Measurements from ENCODE around the gene WDPCP. TPM values are rescaled to one million over a fixed set of nuclear protein-coding genes. Genes with fewer than 3 reads are reported as not detected.

The WDPCP gene
- total RNA-seq, 2 experiments from 2014 or later: 14.8 to 29.3 TPM

GRCh38 chr2:63590626-63591408, 2.5 kb upstream of the WDPCP start:
- H3K36me3 ChIP-seq (ENCODE audit: insufficient read depth, low read length): peaks cover 47% of the 10 kb centered on the region
- no peak for TF ChIP-seq EZH2phosphoT487 (IDR thresholded peaks at IDR 0.05; ENCODE audit: borderline replicate concordance, low read depth, low read length)
- TF ChIP-seq, protein P1, sequence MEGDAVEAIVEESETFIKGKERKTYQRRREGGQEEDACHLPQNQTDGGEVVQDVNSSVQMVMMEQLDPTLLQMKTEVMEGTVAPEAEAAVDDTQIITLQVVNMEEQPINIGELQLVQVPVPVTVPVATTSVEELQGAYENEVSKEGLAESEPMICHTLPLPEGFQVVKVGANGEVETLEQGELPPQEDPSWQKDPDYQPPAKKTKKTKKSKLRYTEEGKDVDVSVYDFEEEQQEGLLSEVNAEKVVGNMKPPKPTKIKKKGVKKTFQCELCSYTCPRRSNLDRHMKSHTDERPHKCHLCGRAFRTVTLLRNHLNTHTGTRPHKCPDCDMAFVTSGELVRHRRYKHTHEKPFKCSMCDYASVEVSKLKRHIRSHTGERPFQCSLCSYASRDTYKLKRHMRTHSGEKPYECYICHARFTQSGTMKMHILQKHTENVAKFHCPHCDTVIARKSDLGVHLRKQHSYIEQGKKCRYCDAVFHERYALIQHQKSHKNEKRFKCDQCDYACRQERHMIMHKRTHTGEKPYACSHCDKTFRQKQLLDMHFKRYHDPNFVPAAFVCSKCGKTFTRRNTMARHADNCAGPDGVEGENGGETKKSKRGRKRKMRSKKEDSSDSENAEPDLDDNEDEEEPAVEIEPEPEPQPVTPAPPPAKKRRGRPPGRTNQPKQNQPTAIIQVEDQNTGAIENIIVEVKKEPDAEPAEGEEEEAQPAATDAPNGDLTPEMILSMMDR (conservative IDR thresholded peaks at IDR 0.05; ENCODE audit: low read length): no peak
- H3K4me3 ChIP-seq (ENCODE audit: low read depth, low read length, poor library complexity, severe bottlenecking): peak overlapping the region; percentile 97
- peak; percentile 72 for DNase-seq (ENCODE audit: low spot score)
- peaks cover 36% of the 10 kb centered on the region for H3K4me1 ChIP-seq (ENCODE audit: insufficient read depth, low read length, poor library complexity, severe bottlenecking)
- H3K79me2 ChIP-seq (ENCODE audit: insufficient read depth, low read depth, low read length): peaks cover 92% of the 10 kb centered on the region
- H4K20me1 ChIP-seq (ENCODE audit: insufficient read depth, low read length): peaks cover 22% of the 10 kb centered on the region
- ChIA-PET CTCF (ENCODE audit: unreplicated experiment) (no interaction called here), POLR2A (interaction anchor here (0.6 to 1.7 kb wide), 4 partner anchors 9 to 251 kb away, joined by 3 to 7 read pairs (median 3); partner anchors contain the start of gene UGP2)
- peak overlapping the region; percentile 90 for H3K4me2 ChIP-seq (ENCODE audit: low read length)
- no peak overlapping the region for H2AFZ ChIP-seq (ENCODE audit: low read length)
- H3K27ac ChIP-seq (ENCODE audit: low read depth, low read length, poor library complexity, severe bottlenecking): peak overlapping the region; percentile 66
- intact Hi-C loops (cut with micrococcal nuclease; ENCODE audit: unreplicated experiment): no loop called here
- H3K9me3 ChIP-seq (ENCODE audit: low read length): no peaks in the 10 kb centered on the region
- BruUV-seq (replicated peaks): no TSS peak
- no peaks in the 10 kb centered on the region for H3K9me2 ChIP-seq (ENCODE audit: insufficient read depth, low read length)

DNA sequence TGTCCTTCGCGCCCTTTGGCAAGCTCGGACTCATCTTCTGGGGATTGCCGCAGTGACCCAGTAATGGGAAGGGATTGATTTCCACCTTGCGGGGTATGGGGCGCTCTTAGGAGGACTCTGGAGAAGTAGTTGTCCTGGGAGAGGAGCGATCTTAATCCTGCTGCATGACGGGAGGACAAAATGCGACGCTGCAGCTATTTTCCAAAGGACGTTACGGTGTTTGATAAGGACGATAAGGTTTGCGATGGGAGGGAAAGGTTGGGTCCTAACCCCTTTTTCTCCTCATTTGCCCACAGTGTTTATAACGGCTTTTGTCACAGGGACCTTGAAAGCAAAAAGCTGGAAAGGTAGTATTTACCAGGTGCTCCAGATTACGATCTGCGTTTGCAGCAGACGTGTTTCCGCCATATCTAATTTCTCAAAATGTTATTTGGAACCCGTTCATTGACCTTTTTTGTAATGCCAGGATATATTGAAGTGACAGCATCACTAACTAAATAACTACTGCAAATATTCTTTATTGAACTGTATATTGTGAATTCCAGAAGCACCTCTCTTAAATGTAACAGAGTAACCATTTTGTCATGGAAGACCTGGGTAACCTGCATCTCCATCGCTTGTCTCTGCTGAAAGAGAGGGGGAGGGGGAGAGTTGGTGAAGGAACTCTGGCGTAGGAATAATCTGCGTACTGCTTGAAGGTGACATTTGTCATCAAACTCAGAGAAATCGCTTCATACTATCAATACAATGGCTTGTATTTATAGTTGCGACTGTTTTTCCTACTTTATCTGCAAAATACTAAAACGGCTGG, 1.1 kb upstream of the WDPCP start:
- Histone ChIP-seq H2AFZ (ENCODE audit: low read length) (peak overlapping the region; percentile 87), H4K20me1 (ENCODE audit: insufficient read depth, low read length) (peaks cover 22% of the 10 kb centered on the region), H3K79me2 (ENCODE audit: insufficient read depth, low read depth, low read length) (peaks cover 88% of the 10 kb centered on the region), H3K4me1 (ENCODE audit: insufficient read depth, low read length, poor library complexity, severe bottlenecking) (peaks cover 36% of the 10 kb centered on the region), H3K27ac (ENCODE audit: low read depth, low read length, poor library complexity, severe bottlenecking) (peak overlapping the region; percentile 70), H3K9me2 (ENCODE audit: insufficient read depth, low read length) (no peaks in the 10 kb centered on the region), H3K4me3 (ENCODE audit: low read depth, low read length, poor library complexity, severe bottlenecking) (peak overlapping the region; percentile 97), H3K4me2 (ENCODE audit: low read length) (peak overlapping the region; percentile 90), H3K9me3 (ENCODE audit: low read length) (no peaks in the 10 kb centered on the region), H3K36me3 (ENCODE audit: insufficient read depth, low read length) (peaks cover 32% of the 10 kb centered on the region)
- POLR2A ChIA-PET: interaction anchor here (1.3 to 1.7 kb wide), 3 partner anchors 10 to 230 kb away, joined by 5 to 8 read pairs (median 5); no protein-coding TSS in a partner anchor
- intact Hi-C loops (cut with micrococcal nuclease; ENCODE audit: unreplicated experiment): loop anchor here (5.0 kb wide), 1 partner anchor 253 kb away; the partner anchor contains the start of gene UGP2
- TSS peak; percentile 69 for BruUV-seq (replicated peaks)
- peak; percentile 29 for DNase-seq (ENCODE audit: low spot score)
- CTCF ChIA-PET (ENCODE audit: unreplicated experiment): no interaction called here
- TF ChIP-seq, protein P1 (conservative IDR thresholded peaks at IDR 0.05; ENCODE audit: low read length): no peak
- TF ChIP-seq EZH2phosphoT487 (IDR thresholded peaks at IDR 0.05; ENCODE audit: borderline replicate concordance, low read depth, low read length): no peak

All from OCI-LY7 (cell line).